ENCODE measurements around the gene TFDP2.

The TFDP2 gene

GRCh38 chr3:142047021-142047369 is 102.3 kb downstream of the TFDP2 start:
- H3K27me3 ChIP-seq (ENCODE audit: insufficient read depth, low read length) = no peaks in the 10 kb centered on the region
- peaks cover 2% of the 10 kb centered on the region for H3K9me3 ChIP-seq (ENCODE audit: low read length)
- H3K4me1 ChIP-seq (ENCODE audit: insufficient read depth, low read length) = no peaks in the 10 kb centered on the region
- H2AFZ ChIP-seq (ENCODE audit: low read depth, low read length) = no peak overlapping the region
- H3K4me3 ChIP-seq (ENCODE audit: low read length) = no peak overlapping the region
- peaks cover 14% of the 10 kb centered on the region for H3K36me3 ChIP-seq (ENCODE audit: insufficient read depth, low read length)

GRCh38 chr3:142046320-142047020 is 102.9 kb downstream of the TFDP2 start:
- no peak overlapping the region for H3K4me3 ChIP-seq (ENCODE audit: low read length)
- H3K4me1 ChIP-seq (ENCODE audit: insufficient read depth, low read length) = no peaks in the 10 kb centered on the region
- no peak overlapping the region for H2AFZ ChIP-seq (ENCODE audit: low read depth, low read length)
- no peaks in the 10 kb centered on the region for H3K27me3 ChIP-seq (ENCODE audit: insufficient read depth, low read length)
- peaks cover 11% of the 10 kb centered on the region for H3K36me3 ChIP-seq (ENCODE audit: insufficient read depth, low read length)
- peaks cover 2% of the 10 kb centered on the region for H3K9me3 ChIP-seq (ENCODE audit: low read length)

- H3K27me3 ChIP-seq (ENCODE audit: insufficient read depth, low read length) = no peaks in the 10 kb centered on the region
- peaks cover 2% of the 10 kb centered on the region for H3K9me3 ChIP-seq (ENCODE audit: low read length)
- H3K4me1 ChIP-seq (ENCODE audit: insufficient read depth, low read length) = no peaks in the 10 kb centered on the region
- H3K4me3 ChIP-seq (ENCODE audit: low read length) = no peak overlapping the region
- H3K36me3 ChIP-seq (ENCODE audit: insufficient read depth, low read length) = peaks cover 1% of the 10 kb centered on the region
- H2AFZ ChIP-seq (ENCODE audit: low read depth, low read length) = no peak overlapping the region
Measured at GRCh38 chr3:142040941-142041491, 108.3 kb downstream of the TFDP2 start.

- H2AFZ ChIP-seq (ENCODE audit: low read depth, low read length) = no peak overlapping the region
- H3K4me1 ChIP-seq (ENCODE audit: insufficient read depth, low read length) = no peaks in the 10 kb centered on the region
- H3K27me3 ChIP-seq (ENCODE audit: insufficient read depth, low read length) = no peaks in the 10 kb centered on the region
- H3K36me3 ChIP-seq (ENCODE audit: insufficient read depth, low read length) = no peaks in the 10 kb centered on the region
- no peak overlapping the region for H3K4me3 ChIP-seq (ENCODE audit: low read length)
- H3K9me3 ChIP-seq (ENCODE audit: low read length) = no peaks in the 10 kb centered on the region
Measured at GRCh38 chr3:142035308-142035922, 113.9 kb downstream of the TFDP2 start.

- Histone ChIP-seq H3K4me3 (ENCODE audit: low read length) (no peak overlapping the region), H2AFZ (ENCODE audit: low read depth, low read length) (no peak overlapping the region), H3K4me1 (ENCODE audit: insufficient read depth, low read length) (peaks cover 13% of the 10 kb centered on the region), H3K36me3 (ENCODE audit: insufficient read depth, low read length) (no peaks in the 10 kb centered on the region), H3K9me3 (ENCODE audit: low read length) (no peaks in the 10 kb centered on the region), H3K27me3 (ENCODE audit: insufficient read depth, low read length) (no peaks in the 10 kb centered on the region)
Measured at GRCh38 chr3:142033292-142033691, 116.1 kb downstream of the TFDP2 start.

- no peaks in the 10 kb centered on the region for H3K36me3 ChIP-seq (ENCODE audit: insufficient read depth, low read length)
- no peaks in the 10 kb centered on the region for H3K27me3 ChIP-seq (ENCODE audit: insufficient read depth, low read length)
- peaks cover 17% of the 10 kb centered on the region for H3K4me1 ChIP-seq (ENCODE audit: insufficient read depth, low read length)
Measured at GRCh38 chr3:142031575-142031974, 117.8 kb downstream of the TFDP2 start.

GRCh38 chr3:142029791-142030190 is 119.6 kb downstream of the TFDP2 start:
- H3K4me3 ChIP-seq (ENCODE audit: low read length) = no peak overlapping the region
- no peak overlapping the region for H2AFZ ChIP-seq (ENCODE audit: low read depth, low read length)
- H3K36me3 ChIP-seq (ENCODE audit: insufficient read depth, low read length) = peaks cover 3% of the 10 kb centered on the region
- H3K27me3 ChIP-seq (ENCODE audit: insufficient read depth, low read length) = no peaks in the 10 kb centered on the region
- H3K9me3 ChIP-seq (ENCODE audit: low read length) = no peaks in the 10 kb centered on the region
- H3K4me1 ChIP-seq (ENCODE audit: insufficient read depth, low read length) = peaks cover 28% of the 10 kb centered on the region

More at GRCh38 chr3:142031575-142031974, 117.8 kb downstream of the TFDP2 start:
- Histone ChIP-seq H3K9me3 (ENCODE audit: low read length) (no peaks in the 10 kb centered on the region), H3K4me3 (ENCODE audit: low read length) (no peak overlapping the region), H2AFZ (ENCODE audit: low read depth, low read length) (no peak overlapping the region)

- Histone ChIP-seq H2AFZ (ENCODE audit: low read depth, low read length) (no peak overlapping the region), H3K4me1 (ENCODE audit: insufficient read depth, low read length) (peaks cover 28% of the 10 kb centered on the region), H3K9me3 (ENCODE audit: low read length) (peaks cover 2% of the 10 kb centered on the region), H3K4me3 (ENCODE audit: low read length) (no peak overlapping the region), H3K27me3 (ENCODE audit: insufficient read depth, low read length) (no peaks in the 10 kb centered on the region), H3K36me3 (ENCODE audit: insufficient read depth, low read length) (peaks cover 7% of the 10 kb centered on the region)
Measured at GRCh38 chr3:142029052-142029642, 120.2 kb downstream of the TFDP2 start.

GRCh38 chr3:142028243-142028777 is 121.0 kb downstream of the TFDP2 start:
- no peak overlapping the region for H2AFZ ChIP-seq (ENCODE audit: low read depth, low read length)
- H3K9me3 ChIP-seq (ENCODE audit: low read length) = peaks cover 2% of the 10 kb centered on the region

GRCh38 chr3:142027735-142028134 is 121.6 kb downstream of the TFDP2 start:
- peaks cover 2% of the 10 kb centered on the region for H3K9me3 ChIP-seq (ENCODE audit: low read length)
- peaks cover 28% of the 10 kb centered on the region for H3K4me1 ChIP-seq (ENCODE audit: insufficient read depth, low read length)
- no peaks in the 10 kb centered on the region for H3K27me3 ChIP-seq (ENCODE audit: insufficient read depth, low read length)
- peak overlapping the region; percentile 78 for H3K4me3 ChIP-seq (ENCODE audit: low read length)
- peaks cover 12% of the 10 kb centered on the region for H3K36me3 ChIP-seq (ENCODE audit: insufficient read depth, low read length)
- H2AFZ ChIP-seq (ENCODE audit: low read depth, low read length) = no peak overlapping the region

More at GRCh38 chr3:142028243-142028777, 121.0 kb downstream of the TFDP2 start:
- Histone ChIP-seq H3K36me3 (ENCODE audit: insufficient read depth, low read length) (peaks cover 12% of the 10 kb centered on the region), H3K4me1 (ENCODE audit: insufficient read depth, low read length) (peaks cover 28% of the 10 kb centered on the region), H3K4me3 (ENCODE audit: low read length) (peak overlapping the region; percentile 78), H3K27me3 (ENCODE audit: insufficient read depth, low read length) (no peaks in the 10 kb centered on the region)

- Histone ChIP-seq H3K36me3 (ENCODE audit: insufficient read depth, low read length) (peaks cover 12% of the 10 kb centered on the region), H3K9me3 (ENCODE audit: low read length) (peaks cover 2% of the 10 kb centered on the region), H2AFZ (ENCODE audit: low read depth, low read length) (no peak overlapping the region), H3K27me3 (ENCODE audit: insufficient read depth, low read length) (no peaks in the 10 kb centered on the region), H3K4me1 (ENCODE audit: insufficient read depth, low read length) (peaks cover 28% of the 10 kb centered on the region), H3K4me3 (ENCODE audit: low read length) (peak overlapping the region; percentile 78)
Measured at GRCh38 chr3:142027300-142027699, 122.0 kb downstream of the TFDP2 start.

GRCh38 chr3:142026333-142026732 is 123.0 kb downstream of the TFDP2 start:
- Histone ChIP-seq H3K9me3 (ENCODE audit: low read length) (peaks cover 2% of the 10 kb centered on the region), H3K4me1 (ENCODE audit: insufficient read depth, low read length) (peaks cover 32% of the 10 kb centered on the region), H3K36me3 (ENCODE audit: insufficient read depth, low read length) (peaks cover 12% of the 10 kb centered on the region), H3K4me3 (ENCODE audit: low read length) (peak overlapping the region; percentile 78), H2AFZ (ENCODE audit: low read depth, low read length) (no peak overlapping the region), H3K27me3 (ENCODE audit: insufficient read depth, low read length) (no peaks in the 10 kb centered on the region)

- Histone ChIP-seq H3K36me3 (ENCODE audit: insufficient read depth, low read length) (peaks cover 25% of the 10 kb centered on the region), H3K9me3 (ENCODE audit: low read length) (peaks cover 2% of the 10 kb centered on the region), H2AFZ (ENCODE audit: low read depth, low read length) (no peak overlapping the region), H3K4me1 (ENCODE audit: insufficient read depth, low read length) (peaks cover 23% of the 10 kb centered on the region), H3K4me3 (ENCODE audit: low read length) (no peak overlapping the region), H3K27me3 (ENCODE audit: insufficient read depth, low read length) (no peaks in the 10 kb centered on the region)
Measured at GRCh38 chr3:142022381-142022780, 127.0 kb downstream of the TFDP2 start.
